Pancreas (tissue), 10 donors: Measurements from ENCODE around the gene TTYH2. TPM values are rescaled to one million over a fixed set of nuclear protein-coding genes. Genes with fewer than 3 reads are reported as not detected.
A peak's percentile ranks its signal among the peaks of the same experiment; 100 is the strongest.

Source experiments
- ATAC-seq, 4 donors: fragments of 200-7000 bp; cut with Tn5 transposase; one replicate each; pipeline versions ENCODE4 v1.8.0 to v1.9.1; 2020; ENCODE audit warnings: mild to moderate bottlenecking in 4 of 4, moderate library complexity in 4 of 4
- DNase-seq, 6 donors: peaks; one replicate each; pipeline ENCODE4 v3.0.0-alpha.2; 2020
- FAIRE-seq: peaks from 2 replicates; lab custom pipeline; 2012; peaks lifted over from hg19 to GRCh38; lab: Jason Lieb, UNC
- H3K27ac ChIP-seq, 4 donors: fragments of 200-600 bp; sonication (generic); 1 replicate in 3 of 4; 2 replicates in 1 of 4; pipeline versions ENCODE4 v1.5.0 to v1.8.0; 2020
- H3K27me3 ChIP-seq, 4 donors: fragments of 200-600 bp; one replicate each; pipeline ENCODE4 v1.8.0; 2021
- H3K36me3 ChIP-seq, 3 donors: fragments of 200-600 bp; sonication (generic) in 1 of 3; one replicate each; pipeline versions ENCODE4 v1.5.0 to v1.8.0; 2020 to 2021
- H3K4me1 ChIP-seq, 3 donors: fragments of 200-600 bp; one replicate each; pipeline ENCODE4 v1.8.0; 2021
- H3K4me3 ChIP-seq, 4 donors: fragments of 200-600 bp; sonication (generic) in 2 of 4; one replicate each; pipeline versions ENCODE4 v1.5.0 to v1.8.0; 2020 to 2021
- H3K9me3 ChIP-seq, 4 donors: fragments of 200-600 bp; one replicate each; pipeline ENCODE4 v1.8.0; 2021
- CTCF ChIP-seq, 4 donors: fragments of 200-600 bp; sonication (generic) in 3 of 4; IDR thresholded peaks; one replicate each; pipeline versions ENCODE4 v1.5.0 to v1.8.0; 2021; ENCODE audit warnings: antibody characterized with exemption in 4 of 4
- WGBS, 2 donors: extraction: QIAGEN DNeasy Blood & Tissue Kit; methylation state at CpG; one replicate each; pipeline ENCODE4 v1.1.7; 2013; 5-methylcytosine and 5-hydroxymethylcytosine counted together
- intact Hi-C, 3 donors: fragments of 100-400 bp; cut with DNase I; formaldehyde crosslinking; loops; one replicate each; pipeline versions ENCODE4 v1.11.1 to v1.14.2; 2022
- polyA plus RNA-seq, 2 donors: library from polyadenylated mRNA; stranded (reverse); fragments of 200-250 nt; gene quantifications; one replicate each; pipeline ENCODE4 v1.2.3, GENCODE V29; 2013
- total RNA-seq, 6 donors: library from RNA; stranded (reverse); fragmentation: NEBNext Ultra II Directional in 4 of 6; extraction: Animal tissue kit (Norgen Biotek cat#: 25700) in 4 of 6; gene quantifications; one replicate each; pipeline versions ENCODE4 v1.2.1 to v1.2.4, GENCODE V29; 2021 to 2023
- donor health status: healthy with polysubstance abuse.
- donor health status: DM: no; HTN: no; CAD: no; lungs with moderate emphysema.
- donor health status: DM: no; HTN: no; CAD: no.
- donor health status: control.
- donor health status: control.
- donor health status: Bipolar disorder and iron deficiency.
- donor health status: DM: yes; HTN: yes; CAD: no.
- donor health status: DM: no; HTN: no; CAD: no.
- donor health status: DM: no; HTN: no; CAD: no.
- donor health status: DM: yes; HTN: yes; CAD: no.

TTYH2 gene
- total and polyA plus RNA-seq, 8 donors = 3.0 to 13.8 (median 7.5) TPM

DNA sequence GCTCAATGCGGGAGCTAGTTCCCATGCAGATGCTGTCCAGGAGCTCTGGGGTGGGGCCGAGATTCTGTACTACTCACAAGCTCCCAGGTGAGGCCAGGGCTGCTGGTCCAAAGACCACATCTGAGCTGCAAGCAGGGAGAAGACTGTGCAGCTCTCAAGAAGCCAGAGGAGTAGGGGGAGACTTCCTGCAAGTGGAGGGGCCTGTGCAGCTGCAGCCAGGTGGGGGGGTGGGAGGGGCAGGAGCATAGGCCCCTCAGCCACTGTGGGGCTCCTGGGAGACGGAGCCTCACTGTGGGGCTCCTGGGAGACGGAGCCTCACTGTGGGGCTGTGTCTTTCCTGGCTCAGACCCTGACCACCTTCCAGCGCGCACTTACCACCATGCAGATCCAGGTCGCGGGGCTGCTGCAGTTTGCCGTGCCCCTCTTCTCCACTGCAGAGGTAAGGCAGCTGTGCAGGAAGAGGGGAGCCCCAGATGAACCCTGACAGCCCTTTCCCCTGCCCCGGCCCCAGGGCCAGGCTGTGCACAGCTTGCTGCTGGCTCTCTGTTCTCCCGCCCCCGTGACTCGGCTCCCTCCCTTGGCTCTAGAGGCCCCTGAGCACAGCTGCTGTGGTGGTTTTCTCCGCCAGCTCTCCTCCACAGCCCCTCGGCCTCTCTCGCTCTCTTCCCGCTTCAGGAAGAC, 36.4 kb downstream of the TTYH2 start:
- Histone ChIP-seq H3K4me1 (no peaks in the 10 kb centered on the region), H3K27ac (no peak overlapping the region), H3K4me3 (no peak overlapping the region), H3K36me3 (no peaks in the 10 kb centered on the region), H3K27me3 (no peaks in the 10 kb centered on the region), H3K9me3 (no peaks in the 10 kb centered on the region)
- 86 to 93% methylated on average over 14 to 17 of the region's 17 CpGs for WGBS, 2 donors
- intact Hi-C loops = no loop called here
- TF ChIP-seq CTCF (IDR thresholded peaks at IDR 0.05) = no peak
- FAIRE-seq (no peak), DNase-seq (no peak), ATAC-seq (peak in 1 of 4 donors; percentile 27)

DNA sequence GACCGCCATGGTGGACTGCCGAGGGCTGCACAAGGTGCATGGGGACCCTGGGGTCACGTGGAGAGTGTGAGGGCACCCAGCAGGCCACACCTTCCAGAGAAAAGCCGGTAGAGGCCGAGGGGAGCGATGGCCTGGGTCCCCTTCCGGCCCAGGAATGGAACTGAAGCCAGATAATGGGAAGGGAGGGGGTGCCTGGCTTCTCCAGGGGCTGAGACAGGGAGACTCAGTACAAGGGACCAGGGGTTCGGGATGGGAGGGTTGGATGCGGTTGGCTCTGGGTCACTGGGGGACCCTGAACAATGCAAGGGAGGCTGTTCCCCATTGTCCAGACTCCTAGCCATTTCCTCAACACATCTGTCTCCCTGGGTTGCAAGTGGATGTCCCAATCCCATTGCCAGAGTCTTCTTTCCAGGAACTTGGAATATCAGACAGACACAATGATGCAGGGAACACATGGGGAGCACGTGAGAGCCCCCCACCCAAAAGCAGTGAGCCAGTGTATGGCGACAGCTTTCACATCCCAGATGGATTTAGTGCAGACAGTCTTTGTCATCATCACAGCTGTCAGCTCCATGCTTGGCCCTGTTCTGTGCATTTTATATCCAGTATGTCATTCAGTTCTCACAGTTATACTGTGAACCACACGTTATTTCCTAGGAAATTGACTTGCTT, 37.1 kb downstream of the TTYH2 start:
- no peak for TF ChIP-seq CTCF (IDR thresholded peaks at IDR 0.05)
- 69 to 79% methylated on average over 11 to 12 of the region's 12 CpGs for WGBS, 2 donors
- FAIRE-seq = no peak

DNA sequence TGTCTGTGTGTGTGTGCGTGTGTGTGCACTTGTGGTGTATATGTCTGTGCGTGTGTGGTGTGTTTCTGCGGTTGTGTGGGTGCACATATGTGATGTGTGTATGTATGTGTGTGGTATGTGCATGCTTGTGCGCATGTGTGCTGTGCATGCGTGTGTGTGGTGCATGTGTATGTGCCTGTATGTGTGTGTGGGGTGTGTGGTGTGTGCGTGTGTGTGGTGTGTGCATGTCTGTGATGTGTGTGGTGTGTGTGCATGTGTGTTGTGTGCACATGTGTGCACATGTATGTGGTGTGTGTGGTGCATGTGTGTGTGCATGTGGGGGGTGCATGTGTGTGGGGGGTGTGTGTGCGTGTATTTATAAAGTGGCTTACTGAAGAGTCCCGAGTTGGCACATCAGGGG, 37.7 kb downstream of the TTYH2 start:
- ATAC-seq = no peak
- WGBS, 2 donors = 82 to 86% methylated on average over 8 of the region's 8 CpGs
- FAIRE-seq = no peak

More for the DNA sequence above, 37.1 kb downstream of the TTYH2 start:
- H3K9me3 ChIP-seq = no peaks in the 10 kb centered on the region
- H3K27ac ChIP-seq = no peak overlapping the region
- H3K4me3 ChIP-seq = no peak overlapping the region
- H3K36me3 ChIP-seq = no peaks in the 10 kb centered on the region
- H3K4me1 ChIP-seq = no peaks in the 10 kb centered on the region
- H3K27me3 ChIP-seq = no peaks in the 10 kb centered on the region
- intact Hi-C loops = no loop called here
- DNase-seq (no peak), ATAC-seq (no peak)

GRCh38 chr17:74251569-74251968, 38.2 kb downstream of the TTYH2 start:
- 88 to 95% methylated on average over 6 of the region's 6 CpGs for WGBS, 2 donors
- no peak for TF ChIP-seq CTCF (IDR thresholded peaks at IDR 0.05)
- intact Hi-C loops = no loop called here

More for the DNA sequence above, 37.7 kb downstream of the TTYH2 start:
- intact Hi-C loops = no loop called here
- no peak for TF ChIP-seq CTCF (IDR thresholded peaks at IDR 0.05)
- H3K27ac ChIP-seq = no peak overlapping the region
- H3K36me3 ChIP-seq = no peaks in the 10 kb centered on the region
- no peaks in the 10 kb centered on the region for H3K4me1 ChIP-seq
- no peaks in the 10 kb centered on the region for H3K27me3 ChIP-seq
- DNase-seq = no peak
- no peaks in the 10 kb centered on the region for H3K9me3 ChIP-seq
- H3K4me3 ChIP-seq = no peak overlapping the region

GRCh38 chr17:74252211-74252610, 38.8 kb downstream of the TTYH2 start:
- DNase-seq (no peak), ATAC-seq (no peak), FAIRE-seq (no peak)
- H3K9me3 ChIP-seq = no peaks in the 10 kb centered on the region
- TF ChIP-seq CTCF (IDR thresholded peaks at IDR 0.05) = no peak
- no peaks in the 10 kb centered on the region for H3K36me3 ChIP-seq
- H3K27ac ChIP-seq = no peak overlapping the region
- intact Hi-C loops = no loop called here
- no peak overlapping the region for H3K4me3 ChIP-seq
- no peaks in the 10 kb centered on the region for H3K4me1 ChIP-seq
- whole genome bisulfite sequencing, 2 donors = 79 to 83% methylated on average over 8 of the region's 8 CpGs
- no peaks in the 10 kb centered on the region for H3K27me3 ChIP-seq

More at GRCh38 chr17:74251569-74251968, 38.2 kb downstream of the TTYH2 start:
- FAIRE-seq = no peak
- no peaks in the 10 kb centered on the region for H3K27me3 ChIP-seq
- H3K4me3 ChIP-seq = no peak overlapping the region
- ATAC-seq = no peak
- no peak overlapping the region for H3K27ac ChIP-seq
- no peaks in the 10 kb centered on the region for H3K36me3 ChIP-seq
- H3K4me1 ChIP-seq = no peaks in the 10 kb centered on the region
- no peak for DNase-seq
- H3K9me3 ChIP-seq = no peaks in the 10 kb centered on the region
